SK-N-SH (cell line): ENCODE measurements around the gene CELSR2.

ENCODE experiments used
- CHD2 ChIP-seq: fragments of 150-350 bp; IDR thresholded peaks from 2 replicates; pipeline ENCODE4 v1.6.1; 2018; ENCODE audit warnings: low read length; ENCODE audit not compliant: partially characterized antibody
- CTCF ChIP-seq: fragments of 200-600 bp; sonication (generic); IDR thresholded peaks from 2 replicates; pipeline ENCODE4 v1.6.1; 2017; ENCODE audit warnings: antibody characterized with exemption, mild to moderate bottlenecking, moderate library complexity
- ELF1 ChIP-seq: IDR thresholded peaks from 2 replicates; pipeline ENCODE4 v1.4.0; 2012
- IRF3 ChIP-seq: fragments of 150-350 bp; IDR thresholded peaks from 2 replicates; pipeline ENCODE4 v1.6.1; 2016; ENCODE audit warnings: mild to moderate bottlenecking, low read depth, low read length
- JUND ChIP-seq: IDR thresholded peaks from 2 replicates; pipeline ENCODE4 v1.4.0; 2012
- MAX ChIP-seq: IDR thresholded peaks from 2 replicates; pipeline ENCODE4 v1.4.0; 2012; ENCODE audit warnings: low read depth
- MXI1 ChIP-seq: IDR thresholded peaks from 2 replicates; pipeline ENCODE4 v1.6.1; 2012; ENCODE audit warnings: mild to moderate bottlenecking, low read depth, low read length, improper control_type of control experiment
- POLR2AphosphoS5 ChIP-seq: IDR thresholded peaks from 2 replicates; pipeline ENCODE4 v1.6.1; 2012; ENCODE audit warnings: low read depth, low read length
- REST ChIP-seq: IDR thresholded peaks from 2 replicates; pipeline ENCODE4 v1.6.1; 2012; ENCODE audit warnings: mild to moderate bottlenecking, low read depth, low read length, moderate library complexity
- TAF1 ChIP-seq: IDR thresholded peaks from 2 replicates; pipeline ENCODE4 v1.6.1; 2012; ENCODE audit warnings: low read depth, mild to moderate bottlenecking, low read length, moderate library complexity, borderline replicate concordance

GRCh38 chr1:109274533-109275476 is 25.5 kb downstream of the CELSR2 start:
- TF ChIP-seq CTCF (no peak), REST (no peak), ELF1 (no peak), IRF3 (no peak), CHD2 (no peak), POLR2AphosphoS5 (no peak), TAF1 (no peak), JUND (peak; percentile 40; the same call in 1 of the 2 replicates), MXI1 (no peak), MAX (0 out of 2 replicates have a peak, but pooled peaks have one; percentile 50)
